IMR-90 (cell line): ENCODE data around the gene EIF4H. TPM values are rescaled to one million over a fixed set of nuclear protein-coding genes. Genes with fewer than 3 reads are reported as not detected.

Experiments
- ATAC-seq: fragments of 200-7000 bp; cut with Tn5 transposase; 2 replicates; pipeline ENCODE4 v1.9.1; 2020; ENCODE audit warnings: low read depth, mild to moderate bottlenecking, moderate library complexity
- BruUV-seq: library from RNA; stranded (reverse); fragments of 400-500 nt; replicated peaks from 2 replicates; lab custom pipeline; 2021; lab: Mats Ljungman, UMichigan
- CTCF ChIA-PET: fragments of 300-600 bp; formaldehyde crosslinking; extraction: SDS; loops from one replicate; lab custom pipeline; 2021; ENCODE audit warnings: antibody characterized with exemption; lab: Yijun Ruan, JAX
- POLR2A ChIA-PET: fragments of 300-600 bp; sonication (Branson Sonifier 250); formaldehyde crosslinking; loops from one replicate; lab custom pipeline; 2022; ENCODE audit warnings: antibody characterized with exemption; ENCODE audit not compliant: unreplicated experiment; lab: Charles Lee
- DNase-seq: peaks from one replicate; pipeline ENCODE4 v3.0.0; 2013
- H2AFZ ChIP-seq: replicated peaks from 2 replicates; pipeline ENCODE3; 2013; ENCODE audit warnings: low read length, mild to moderate bottlenecking; ENCODE audit not compliant: poor library complexity
- H2AK5ac ChIP-seq: 2 replicates; pipeline ENCODE4 v1.6.1; 2013; ENCODE audit warnings: low read depth, low read length, inconsistent platforms
- H2AK9ac ChIP-seq: replicated peaks from 2 replicates; pipeline ENCODE3; 2013; ENCODE audit warnings: mild to moderate bottlenecking, low read depth, low read length, moderate library complexity; ENCODE audit not compliant: poor library complexity
- H2BK120ac ChIP-seq: 2 replicates; pipeline ENCODE4 v1.6.1; 2013; ENCODE audit warnings: low read depth, low read length, inconsistent platforms
- H2BK15ac ChIP-seq: 3 replicates; pipeline ENCODE4 v1.6.1; 2013; ENCODE audit warnings: low read depth, low read length, inconsistent platforms
- H2BK20ac ChIP-seq: 2 replicates; pipeline ENCODE4 v1.6.1; 2013; ENCODE audit warnings: low read depth, mild to moderate bottlenecking, inconsistent platforms, low read length, moderate library complexity
- H2BK5ac ChIP-seq: 2 replicates; pipeline ENCODE4 v1.6.1; 2013; ENCODE audit warnings: mild to moderate bottlenecking, low read depth, low read length, inconsistent platforms; ENCODE audit not compliant: poor library complexity, severe bottlenecking
- H3K14ac ChIP-seq: replicated peaks from 2 replicates; pipeline ENCODE4 v1.6.1; 2013; ENCODE audit warnings: low read depth, low read length, inconsistent platforms
- H3K18ac ChIP-seq: 2 replicates; pipeline ENCODE4 v1.6.1; 2013; ENCODE audit warnings: low read depth, low read length, control low read depth
- H3K23ac ChIP-seq: 2 replicates; pipeline ENCODE4 v1.6.1; 2013; ENCODE audit warnings: low read depth, low read length, inconsistent platforms
- H3K27ac ChIP-seq: 2 replicates; pipeline ENCODE4 v1.5.1; 2013; ENCODE audit warnings: mild to moderate bottlenecking, control low read depth, low read length; ENCODE audit not compliant: insufficient read depth
- H3K27me3 ChIP-seq: 2 replicates; pipeline ENCODE4 v1.6.1; 2013; ENCODE audit warnings: low read length; ENCODE audit not compliant: control insufficient read depth, insufficient read depth
- H3K36me3 ChIP-seq: 2 replicates; pipeline ENCODE4 v1.6.1; 2013; ENCODE audit warnings: low read length, mixed read lengths; ENCODE audit not compliant: control insufficient read depth, insufficient read depth
- H3K4ac ChIP-seq: 2 replicates; pipeline ENCODE4 v1.6.1; 2013; ENCODE audit warnings: low read depth, low read length, inconsistent platforms
- H3K4me1 ChIP-seq: 2 replicates; pipeline ENCODE4 v1.6.1; 2013; ENCODE audit warnings: low read length, mixed read lengths; ENCODE audit not compliant: control insufficient read depth, insufficient read depth
- H3K4me2 ChIP-seq: 2 replicates; pipeline ENCODE4 v1.6.1; 2013; ENCODE audit warnings: low read depth, mild to moderate bottlenecking, control low read depth, low read length, moderate library complexity
- H3K4me3 ChIP-seq: 2 replicates; pipeline ENCODE4 v1.5.1; 2013; ENCODE audit warnings: low read depth, mild to moderate bottlenecking, control low read depth, low read length, moderate library complexity; ENCODE audit not compliant: insufficient read depth
- H3K56ac ChIP-seq: 2 replicates; pipeline ENCODE4 v1.6.1; 2013; ENCODE audit warnings: low read length, inconsistent platforms; ENCODE audit not compliant: insufficient read depth; ENCODE audit errors: extremely low read depth
- H3K79me1 ChIP-seq, 2 experiments: 2 replicates each; pipeline ENCODE4 v1.6.1; 2013; ENCODE audit warnings: low read length in 2 of 2, inconsistent platforms in 1 of 2, low read depth in 1 of 2
- H3K9ac ChIP-seq: 2 replicates; pipeline ENCODE4 v1.6.1; 2013; ENCODE audit warnings: low read depth, low read length, control low read depth
- H3K9me1 ChIP-seq: 2 replicates; pipeline ENCODE4 v1.6.1; 2013; ENCODE audit warnings: low read length, inconsistent platforms; ENCODE audit not compliant: insufficient read depth
- H3K9me3 ChIP-seq: 2 replicates; pipeline ENCODE4 v1.6.1; 2013; ENCODE audit warnings: low read length; ENCODE audit not compliant: control insufficient read depth, insufficient read depth
- H4K20me1 ChIP-seq: 2 replicates; pipeline ENCODE4 v1.6.1; 2013; ENCODE audit warnings: low read length, inconsistent platforms; ENCODE audit not compliant: insufficient read depth
- H4K5ac ChIP-seq: 2 replicates; pipeline ENCODE4 v1.6.1; 2013; ENCODE audit warnings: mild to moderate bottlenecking, low read depth, low read length, control low read depth
- H4K8ac ChIP-seq, 2 experiments: 2 replicates each; pipeline ENCODE4 v1.6.1; 2013; ENCODE audit warnings: low read depth in 2 of 2, low read length in 2 of 2, control low read depth in 1 of 2, inconsistent platforms in 1 of 2
- H4K91ac ChIP-seq: 2 replicates; pipeline ENCODE4 v1.6.1; 2013; ENCODE audit warnings: low read depth, low read length, inconsistent platforms; ENCODE audit not compliant: insufficient read depth
- BHLHE40 ChIP-seq: fragments of 150-350 bp; IDR thresholded peaks from 2 replicates; pipeline ENCODE4 v1.6.1; 2016; ENCODE audit warnings: mild to moderate bottlenecking, low read depth, low read length
- CEBPB ChIP-seq: IDR thresholded peaks from 2 replicates; pipeline ENCODE4 v1.6.1; 2012; ENCODE audit warnings: low read depth, low read length, improper control_type of control experiment
- CHD1 ChIP-seq: IDR thresholded peaks from 2 replicates; pipeline ENCODE4 v1.6.1; 2012; ENCODE audit warnings: low read depth, low read length, improper control_type of control experiment
- CTCF ChIP-seq: conservative IDR thresholded peaks from 2 replicates; pipeline ENCODE4 v1.5.1; 2012; ENCODE audit warnings: mild to moderate bottlenecking, low read depth, low read length, improper control_type of control experiment
- ELK1 ChIP-seq: fragments of 150-350 bp; IDR thresholded peaks from 2 replicates; pipeline ENCODE4 v1.6.1; 2016; ENCODE audit warnings: low read depth, mild to moderate bottlenecking, low read length, moderate library complexity, borderline replicate concordance
- MAZ ChIP-seq: IDR thresholded peaks from 2 replicates; pipeline ENCODE4 v1.6.1; 2012; ENCODE audit warnings: low read depth, mild to moderate bottlenecking, low read length, improper control_type of control experiment, moderate library complexity, borderline replicate concordance
- NFE2L2 ChIP-seq: fragments of 150-350 bp; IDR thresholded peaks from 2 replicates; pipeline ENCODE4 v1.6.1; 2016; ENCODE audit warnings: low read depth, mild to moderate bottlenecking, low read length
- RAD21 ChIP-seq: IDR thresholded peaks from 2 replicates; pipeline ENCODE4 v1.6.1; 2012; ENCODE audit warnings: low read length, improper control_type of control experiment
- RCOR1 ChIP-seq: IDR thresholded peaks from 2 replicates; pipeline ENCODE4 v1.6.1; 2012; ENCODE audit warnings: mild to moderate bottlenecking, low read length, improper control_type of control experiment; ENCODE audit not compliant: insufficient replicate concordance
- RFX5 ChIP-seq: IDR thresholded peaks from 2 replicates; pipeline ENCODE4 v1.8.0; 2012; ENCODE audit warnings: low read depth, mild to moderate bottlenecking, low read length, moderate library complexity
- SMC3 ChIP-seq: fragments of 150-350 bp; IDR thresholded peaks from 2 replicates; pipeline ENCODE4 v1.6.1; 2016; ENCODE audit warnings: low read depth, mild to moderate bottlenecking, antibody characterized with exemption, low read length, moderate library complexity
- WGBS, 2 experiments: methylation state at CpG; one replicate each; pipeline versions ENCODE4 v1.1.5 to v1.1.7; 2013; ENCODE audit warnings: missing lambda C conversion rate in 2 of 2; ENCODE audit not compliant: insufficient read length in 1 of 2; ENCODE audit errors: extremely low coverage in 2 of 2; 5-methylcytosine and 5-hydroxymethylcytosine counted together
- dilution Hi-C: fragments of 300-500 bp; cut with HindIII; formaldehyde crosslinking; loops from one replicate; pipeline ENCODE4 v1.14.3; 2018; ENCODE audit warnings: low sequenced_read_pairs; ENCODE audit not compliant: unreplicated experiment
- in situ Hi-C: fragments of 300-500 bp; cut with MboI; formaldehyde crosslinking; loops from 3 replicates; pipeline ENCODE4 v1.14.3; 2019; ENCODE audit warnings: low sequenced_read_pairs, inconsistent platforms, mixed read lengths
- intact Hi-C: fragments of 100-400 bp; cut with micrococcal nuclease; formaldehyde crosslinking; loops from 2 replicates; pipeline ENCODE4 v1.10.0; 2022
- polyA plus RNA-seq, 3 experiments: library from polyadenylated mRNA; depleted of rRNA; stranded (reverse); fragments of >200 nt; gene quantifications; 2 replicates each; pipeline ENCODE4 v1.2.3, GENCODE V29; 2012; ENCODE audit warnings: low replicate concordance in 1 of 3
- total RNA-seq: library from RNA; depleted of rRNA; stranded (reverse); fragments of >200 nt; gene quantifications from 2 replicates; pipeline ENCODE4 v1.2.3, GENCODE V29; 2012
- TF ChIP-seq, protein P1 (sequence below): fragments of 150-350 bp; IDR thresholded peaks from 2 replicates; pipeline ENCODE4 v1.6.1; 2017; ENCODE audit warnings: mild to moderate bottlenecking, antibody characterized with exemption, low read length, low read depth

Gene EIF4H
- total and polyA plus RNA-seq, 2 of the 4 experiments (the other 2 are of a cell fraction), result 241 to 321 TPM

- dilution Hi-C loops (no loop called here), intact Hi-C loops (no loop called here), in situ Hi-C loops (no loop called here)
- no peak for TF ChIP-seq NFE2L2
- no peak for TF ChIP-seq RAD21
- TF ChIP-seq SMC3, result no peak
- no peak for TF ChIP-seq BHLHE40
- TF ChIP-seq, protein P1, sequence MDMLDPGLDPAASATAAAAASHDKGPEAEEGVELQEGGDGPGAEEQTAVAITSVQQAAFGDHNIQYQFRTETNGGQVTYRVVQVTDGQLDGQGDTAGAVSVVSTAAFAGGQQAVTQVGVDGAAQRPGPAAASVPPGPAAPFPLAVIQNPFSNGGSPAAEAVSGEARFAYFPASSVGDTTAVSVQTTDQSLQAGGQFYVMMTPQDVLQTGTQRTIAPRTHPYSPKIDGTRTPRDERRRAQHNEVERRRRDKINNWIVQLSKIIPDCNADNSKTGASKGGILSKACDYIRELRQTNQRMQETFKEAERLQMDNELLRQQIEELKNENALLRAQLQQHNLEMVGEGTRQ, result no peak
- no peak for TF ChIP-seq CTCF
- TF ChIP-seq ELK1, result no peak
- no peak for TF ChIP-seq CEBPB
- TF ChIP-seq CHD1, result no peak
- TF ChIP-seq RCOR1, result no peak
- no peak for TF ChIP-seq MAZ
- no peak for TF ChIP-seq RFX5
- ChIA-PET POLR2A (no interaction called here), CTCF (no interaction called here)
- H3K9me3 ChIP-seq, result peaks cover 6% of the 10 kb centered on the region
- no peak overlapping the region for H2AFZ ChIP-seq
- H2BK15ac ChIP-seq, result no peak overlapping the region
- no peak overlapping the region for H2BK20ac ChIP-seq
- H3K4me3 ChIP-seq, result no peak overlapping the region
- H2BK5ac ChIP-seq, result no peak overlapping the region
- no peaks in the 10 kb centered on the region for H4K20me1 ChIP-seq
- no peak overlapping the region for H3K23ac ChIP-seq
- H3K36me3 ChIP-seq, result no peaks in the 10 kb centered on the region
- H3K4me1 ChIP-seq, result no peaks in the 10 kb centered on the region
- 0 out of 2 replicates have a peak, but pooled peaks cover 2% of the 10 kb centered on the region for H3K9me1 ChIP-seq
- no peak overlapping the region for H3K56ac ChIP-seq
- H2BK120ac ChIP-seq, result no peak overlapping the region
- no peak overlapping the region for H2AK5ac ChIP-seq
- no CpG with 5 or more reads among the region's 5 CpGs for WGBS, 2 experiments
- no peak overlapping the region for H4K91ac ChIP-seq
- H4K8ac ChIP-seq, result no peak overlapping the region
- no peak overlapping the region for H3K4ac ChIP-seq
- no peak overlapping the region for H3K9ac ChIP-seq
- no peak overlapping the region for H2AK9ac ChIP-seq
- H3K79me1 ChIP-seq, result no peaks in the 10 kb centered on the region
- no peak overlapping the region for H3K27ac ChIP-seq
- no peak overlapping the region for H3K4me2 ChIP-seq
- H3K18ac ChIP-seq, result no peak overlapping the region
- H3K27me3 ChIP-seq, result no peaks in the 10 kb centered on the region
- BruUV-seq, result no TSS peak
- DNase-seq, result no peak
- H4K5ac ChIP-seq, result no peak overlapping the region
- H3K14ac ChIP-seq, result no peak overlapping the region
- ATAC-seq, result no peak
Measured at GRCh38 chr7:74149071-74149470, 25.1 kb upstream of the EIF4H start.
